Measurements from ENCODE around the gene WBP2. TPM values are rescaled to one million over a fixed set of nuclear protein-coding genes. Genes with fewer than 3 reads are reported as not detected.

WBP2 gene
- total RNA-seq, 2 experiments from 2014 or later: 68.7 to 74.1 TPM

GRCh38 chr17:75849724-75850123, 5.4 kb downstream of the WBP2 start:
- Mint-ChIP-seq H3K36me3 (ENCODE audit: low read depth) (peaks cover 22% of the 10 kb centered on the region), H3K4me3 (no peak overlapping the region), H3K27ac (no peak overlapping the region), H3K27me3 (no peaks in the 10 kb centered on the region), H3K9me3 (ENCODE audit: low read depth) (no peaks in the 10 kb centered on the region), H3K4me1 (peaks cover 24% of the 10 kb centered on the region)
- DNase-seq (no peak), ATAC-seq (no peak)
- ChIA-PET POLR2A (no interaction called here), CTCF (interaction anchor here (0.5 to 4.5 kb wide), 9 partner anchors 10 to 233 kb away, joined by 3 to 42 read pairs (median 4); partner anchors contain the start of genes FBF1 and TRIM47)
- intact Hi-C loops (cut with DNase I, micrococcal nuclease): loop anchor here in 1 of 2 experiments (10.0 kb wide), 1 partner anchor 585 kb away; the partner anchor contains the start of genes GGA3 and MRPS7

GRCh38 chr17:75849279-75849646, 5.9 kb downstream of the WBP2 start:
- H3K27ac Mint-ChIP-seq: no peak overlapping the region
- no peak overlapping the region for H3K4me3 Mint-ChIP-seq
- no peaks in the 10 kb centered on the region for H3K9me3 Mint-ChIP-seq (ENCODE audit: low read depth)
- intact Hi-C loops (cut with DNase I, micrococcal nuclease): no loop called here
- DNase-seq: no peak
- peaks cover 22% of the 10 kb centered on the region for H3K36me3 Mint-ChIP-seq (ENCODE audit: low read depth)
- no peaks in the 10 kb centered on the region for H3K27me3 Mint-ChIP-seq
- ChIA-PET POLR2A (no interaction called here), CTCF (interaction anchor here (0.5 to 4.5 kb wide), 9 partner anchors 11 to 232 kb away, joined by 3 to 42 read pairs (median 4); partner anchors contain the start of gene FBF1)
- peaks cover 19% of the 10 kb centered on the region for H3K4me1 Mint-ChIP-seq
- no peak for ATAC-seq

DNA sequence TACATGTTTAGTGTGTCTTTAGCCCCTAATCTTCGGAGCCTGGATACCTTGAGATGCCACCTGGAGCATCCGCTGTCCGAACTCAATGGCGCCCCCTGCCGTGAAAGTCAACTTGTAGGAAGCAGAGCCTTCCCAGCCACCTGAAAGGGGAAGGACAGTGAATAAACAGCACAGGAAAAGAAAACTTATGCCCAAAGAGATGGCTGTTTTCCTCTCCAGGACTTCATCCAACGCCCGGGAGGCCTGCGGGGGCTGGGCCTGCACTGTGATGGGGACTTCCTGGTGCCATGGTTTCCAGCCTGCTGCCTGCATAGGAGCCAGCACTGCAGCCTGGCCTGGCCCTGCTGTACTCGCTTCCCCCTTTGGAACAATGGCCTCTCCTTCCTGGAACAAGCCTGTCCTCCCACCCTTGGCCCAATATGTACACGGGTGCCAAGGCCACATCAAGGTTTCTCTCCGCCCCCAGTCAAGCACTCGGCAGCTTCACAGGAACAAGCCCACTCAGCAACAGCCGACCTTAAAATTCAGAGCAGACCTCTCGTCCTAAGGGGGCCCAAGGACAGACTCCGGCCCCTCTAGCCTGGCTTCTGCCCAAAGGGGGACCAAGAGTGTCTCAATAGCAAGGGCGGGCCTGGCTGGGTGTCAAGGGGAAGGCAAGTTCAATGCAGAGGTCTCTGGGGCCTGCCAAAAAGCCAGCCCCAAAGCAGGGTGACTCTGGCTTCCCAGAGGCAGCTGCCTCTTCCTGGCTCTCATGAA, 6.4 kb downstream of the WBP2 start:
- no peak for ATAC-seq
- CTCF ChIA-PET: interaction anchor here (0.7 to 4.5 kb wide), 16 partner anchors 9 to 101 kb away, joined by 3 to 42 read pairs (median 4); partner anchors contain the start of gene FBF1
- no peak overlapping the region for H3K27ac Mint-ChIP-seq
- intact Hi-C loops (cut with DNase I, micrococcal nuclease): no loop called here
- H3K36me3 Mint-ChIP-seq (ENCODE audit: low read depth): peaks cover 22% of the 10 kb centered on the region
- peaks cover 16% of the 10 kb centered on the region for H3K4me1 Mint-ChIP-seq
- DNase-seq: peak; percentile 92
- H3K9me3 Mint-ChIP-seq (ENCODE audit: low read depth): no peaks in the 10 kb centered on the region
- POLR2A ChIA-PET: interaction anchor here (1.0 to 1.7 kb wide), 2 partner anchors 69 to 75 kb away, joined by 3 to 4 read pairs; no protein-coding TSS in a partner anchor
- no peak overlapping the region for H3K4me3 Mint-ChIP-seq
- H3K27me3 Mint-ChIP-seq: no peaks in the 10 kb centered on the region

DNA sequence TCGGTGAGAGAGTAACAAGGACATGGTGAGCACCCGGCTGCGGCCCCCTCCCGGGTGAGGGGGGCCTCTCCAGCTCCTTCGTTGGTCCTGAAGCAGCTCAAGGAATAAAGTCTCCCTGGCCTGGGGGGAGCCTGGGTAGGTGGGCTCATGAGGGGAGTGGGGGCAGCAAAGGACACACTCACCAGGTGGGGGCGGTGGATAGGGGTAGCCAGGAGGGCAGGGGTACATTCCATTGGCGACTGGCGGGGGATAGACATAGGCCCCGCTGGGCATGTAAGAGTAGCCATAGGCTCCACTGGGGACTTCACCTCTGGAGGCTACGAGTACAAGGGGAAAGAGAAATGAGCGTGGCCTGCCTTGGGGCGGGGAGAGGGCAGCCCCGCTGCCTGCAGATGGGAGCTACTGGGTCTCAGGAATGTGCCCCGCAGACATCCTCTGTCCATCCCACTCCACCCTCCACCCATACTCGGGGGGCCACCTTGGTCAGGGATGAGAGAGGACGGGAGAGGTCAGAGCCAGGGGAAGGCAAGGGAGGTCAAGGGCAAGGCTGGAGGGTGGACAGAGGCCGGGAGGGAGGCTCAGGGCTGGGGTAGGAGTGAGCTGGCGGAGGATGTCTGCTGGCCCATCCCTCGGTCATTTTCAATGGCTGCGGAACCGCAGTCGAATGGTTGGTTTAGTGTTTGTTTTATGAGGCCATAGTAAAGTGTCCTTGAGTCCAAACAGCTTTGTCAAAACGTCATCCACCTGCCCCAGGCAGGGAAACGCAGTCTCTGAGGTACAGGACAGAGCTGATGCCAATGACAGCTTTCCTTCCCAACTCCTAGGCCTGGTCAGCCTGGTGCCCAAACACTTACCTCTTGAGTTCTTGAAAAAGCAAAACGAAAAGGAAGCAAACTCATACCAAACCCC, 7.3 kb downstream of the WBP2 start:
- POLR2A ChIA-PET: interaction anchor here (1.0 to 1.7 kb wide), 2 partner anchors 68 to 74 kb away, joined by 3 to 4 read pairs; no protein-coding TSS in a partner anchor
- CTCF ChIA-PET: interaction anchor here (0.6 to 4.5 kb wide), 19 partner anchors 8 to 237 kb away, joined by 3 to 42 read pairs (median 4); partner anchors contain the start of genes FBF1, GALK1 and WBP2
- DNase-seq (no peak), ATAC-seq (no peak)
- Mint-ChIP-seq H3K4me3 (no peak overlapping the region), H3K9me3 (ENCODE audit: low read depth) (no peaks in the 10 kb centered on the region), H3K27ac (no peak overlapping the region), H3K36me3 (ENCODE audit: low read depth) (peaks cover 22% of the 10 kb centered on the region), H3K27me3 (no peaks in the 10 kb centered on the region), H3K4me1 (peaks cover 11% of the 10 kb centered on the region)
- intact Hi-C loops (cut with DNase I, micrococcal nuclease): no loop called here

GRCh38 chr17:75846692-75847613, 8.2 kb downstream of the WBP2 start:
- intact Hi-C loops (cut with DNase I, micrococcal nuclease): no loop called here
- CTCF ChIA-PET: interaction anchor here (0.5 to 4.5 kb wide), 20 partner anchors 9 to 425 kb away, joined by 3 to 42 read pairs (median 4); partner anchors contain the start of genes GALK1 and WBP2
- H3K27ac Mint-ChIP-seq: no peak overlapping the region
- no peaks in the 10 kb centered on the region for H3K27me3 Mint-ChIP-seq
- no peak overlapping the region for H3K4me3 Mint-ChIP-seq
- H3K36me3 Mint-ChIP-seq (ENCODE audit: low read depth): peaks cover 27% of the 10 kb centered on the region
- H3K4me1 Mint-ChIP-seq: peaks cover 12% of the 10 kb centered on the region
- H3K9me3 Mint-ChIP-seq (ENCODE audit: low read depth): no peaks in the 10 kb centered on the region
- POLR2A ChIA-PET: interaction anchor here (1.1 to 4.4 kb wide), 4 partner anchors 8 to 73 kb away, joined by 3 to 17 read pairs (median 4); partner anchors contain the start of gene WBP2
- DNase-seq (no peak), ATAC-seq (no peak)

DNA sequence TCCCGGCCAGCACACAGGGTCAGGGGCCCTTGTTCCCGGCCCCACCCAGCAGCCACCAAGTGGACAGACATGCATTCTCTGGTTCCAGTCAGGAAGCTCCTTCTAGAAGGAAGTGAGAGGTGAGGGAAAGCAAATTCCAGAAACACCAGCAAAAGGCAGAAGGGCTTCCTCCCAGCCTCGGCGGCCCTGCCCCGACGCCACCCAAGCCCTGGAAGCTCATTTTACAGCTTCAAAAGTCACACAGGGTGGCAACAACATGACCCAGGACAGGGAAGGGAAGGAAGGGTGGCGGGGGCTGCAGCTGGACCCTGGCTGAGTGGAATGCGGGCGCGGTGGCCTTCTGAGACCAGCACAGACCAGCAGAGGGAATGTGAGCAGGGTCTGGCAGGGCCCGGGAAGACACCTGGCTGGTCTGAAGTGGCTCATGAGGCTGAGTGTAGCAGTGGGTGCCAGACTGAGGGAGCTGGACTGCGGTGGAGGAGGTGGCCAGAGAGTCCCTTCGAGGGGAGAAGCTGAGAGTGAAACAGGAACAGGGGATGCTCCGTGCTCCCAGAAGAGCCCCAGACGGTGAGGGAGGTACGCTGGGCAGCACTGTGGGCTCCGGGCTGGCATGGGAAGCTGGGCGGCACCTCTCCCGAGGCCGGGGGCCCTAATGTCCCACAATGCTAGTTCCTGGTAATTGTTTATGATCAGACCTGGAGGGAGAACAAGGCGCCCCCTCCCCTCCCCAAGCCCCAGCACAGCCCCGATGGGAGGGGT, 9.0 kb downstream of the WBP2 start:
- Mint-ChIP-seq H3K27ac (no peak overlapping the region), H3K36me3 (ENCODE audit: low read depth) (peaks cover 27% of the 10 kb centered on the region), H3K27me3 (no peaks in the 10 kb centered on the region), H3K9me3 (ENCODE audit: low read depth) (no peaks in the 10 kb centered on the region), H3K4me3 (no peak overlapping the region), H3K4me1 (peaks cover 12% of the 10 kb centered on the region)
- ChIA-PET POLR2A (interaction anchor here (0.6 to 4.4 kb wide), 4 partner anchors 9 to 135 kb away, joined by 3 to 17 read pairs (median 4); partner anchors contain the start of gene WBP2), CTCF (interaction anchor here (0.5 to 3.5 kb wide), 20 partner anchors 8 to 1276 kb away, joined by 3 to 21 read pairs (median 4); partner anchors contain the start of genes GALK1 and WBP2)
- DNase-seq (no peak), ATAC-seq (no peak)
- intact Hi-C loops (cut with DNase I, micrococcal nuclease): no loop called here

DNA sequence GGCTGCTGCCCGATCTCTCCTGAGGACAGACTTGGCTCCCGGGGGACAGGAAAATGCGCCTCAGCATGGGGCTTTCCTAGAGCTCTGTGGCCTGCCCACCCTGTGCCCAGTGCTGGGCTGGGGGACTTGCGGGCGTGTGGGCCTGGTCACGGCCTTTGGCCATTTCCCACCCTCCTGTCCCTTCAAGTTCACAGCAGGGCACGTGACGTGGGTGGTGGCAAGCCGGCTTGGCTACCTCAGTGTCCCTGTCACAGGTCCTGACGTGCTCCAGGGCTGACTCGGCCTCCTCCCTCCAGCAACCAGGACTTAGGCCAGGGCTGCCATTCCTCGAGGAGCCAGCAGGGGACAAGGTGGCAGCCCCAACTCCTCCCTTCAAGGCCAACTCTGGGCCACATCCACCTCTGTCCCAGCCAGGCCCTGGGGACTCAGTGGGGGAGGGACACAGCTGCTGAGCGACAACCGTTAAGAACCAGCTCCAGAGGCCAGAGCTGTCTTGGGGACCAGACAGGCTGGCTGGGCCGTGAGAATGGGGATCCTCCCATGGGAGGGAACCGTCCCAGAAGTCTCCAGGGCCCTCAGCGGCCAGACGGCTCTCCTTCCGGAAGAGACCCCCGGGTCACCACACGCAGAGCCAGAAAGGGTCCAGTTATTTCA, 9.9 kb downstream of the WBP2 start:
- DNase-seq (peak; percentile 85), ATAC-seq (peak; percentile 71)
- intact Hi-C loops (cut with DNase I, micrococcal nuclease): no loop called here
- peak overlapping the region; percentile 60 for H3K27ac Mint-ChIP-seq
- peaks cover 24% of the 10 kb centered on the region for H3K36me3 Mint-ChIP-seq (ENCODE audit: low read depth)
- ChIA-PET POLR2A (interaction anchor here (4.4 kb wide), 1 partner anchor 65 kb away, joined by 17 read pairs; a partner anchor contains a TSS), CTCF (interaction anchor here (0.5 to 3.5 kb wide), 18 partner anchors 9 to 1277 kb away, joined by 3 to 21 read pairs (median 5); partner anchors contain the start of genes GALK1 and WBP2)
- no peaks in the 10 kb centered on the region for H3K27me3 Mint-ChIP-seq
- peak overlapping the region; percentile 55 for H3K4me3 Mint-ChIP-seq
- peaks cover 14% of the 10 kb centered on the region for H3K4me1 Mint-ChIP-seq
- no peaks in the 10 kb centered on the region for H3K9me3 Mint-ChIP-seq (ENCODE audit: low read depth)

DNA sequence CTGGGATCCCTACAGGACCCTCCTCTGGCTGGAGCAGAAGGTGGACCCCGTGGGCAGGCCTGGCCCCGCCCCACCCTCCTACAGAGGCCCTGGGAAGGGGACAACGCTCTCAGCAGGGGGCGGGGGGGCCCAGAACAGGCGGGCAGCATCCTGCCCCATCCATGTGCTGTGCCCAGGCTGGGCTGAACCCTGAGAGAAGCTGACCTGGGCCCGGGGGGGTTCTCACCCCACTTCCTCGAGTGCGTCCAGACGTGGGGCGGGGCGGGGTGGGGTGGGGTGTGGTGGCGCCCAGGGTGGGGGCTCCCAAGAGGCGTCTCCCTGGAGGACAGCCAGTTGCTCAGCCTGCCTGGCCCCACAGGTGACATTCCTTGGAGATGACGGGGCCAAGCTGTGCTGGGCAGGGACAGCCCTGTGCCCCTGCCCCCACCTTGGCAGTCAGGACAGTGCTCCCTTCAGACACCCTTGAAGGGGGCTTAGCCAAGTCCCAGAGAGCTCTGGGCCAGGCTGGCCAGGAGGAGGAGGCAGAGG, 10.5 kb downstream of the WBP2 start:
- Mint-ChIP-seq H3K4me3 (peak overlapping the region; percentile 88), H3K27me3 (no peaks in the 10 kb centered on the region), H3K27ac (peak overlapping the region; percentile 94), H3K9me3 (ENCODE audit: low read depth) (no peaks in the 10 kb centered on the region), H3K36me3 (ENCODE audit: low read depth) (peaks cover 24% of the 10 kb centered on the region), H3K4me1 (peaks cover 14% of the 10 kb centered on the region)
- intact Hi-C loops (cut with DNase I, micrococcal nuclease): loop anchor here in 1 of 2 experiments (1.0 to 5.0 kb wide), 2 partner anchors 11 to 67 kb away; partner anchors contain the start of gene WBP2
- ChIA-PET CTCF (interaction anchor here (0.5 to 3.5 kb wide), 14 partner anchors 9 to 206 kb away, joined by 3 to 21 read pairs (median 5); partner anchors contain the start of genes GALK1 and WBP2), POLR2A (interaction anchor here (0.6 to 4.4 kb wide), 3 partner anchors 10 to 65 kb away, joined by 3 to 17 read pairs (median 10); partner anchors contain the start of gene WBP2)
- ATAC-seq: peak; percentile 15
- DNase-seq: no peak

Data from activated CD4-positive, alpha-beta T cell treated with anti-CD3 and anti-CD28 coated beads for 36 hours (primary cell).